ENCODE data around the gene FSCN2. TPM values are rescaled to one million over a fixed set of nuclear protein-coding genes. Genes with fewer than 3 reads are reported as not detected.

Gene FSCN2
- polyA plus RNA-seq, 1 of the 3 experiments (the other 2 are of a cell fraction), result 2.1 TPM

DNA sequence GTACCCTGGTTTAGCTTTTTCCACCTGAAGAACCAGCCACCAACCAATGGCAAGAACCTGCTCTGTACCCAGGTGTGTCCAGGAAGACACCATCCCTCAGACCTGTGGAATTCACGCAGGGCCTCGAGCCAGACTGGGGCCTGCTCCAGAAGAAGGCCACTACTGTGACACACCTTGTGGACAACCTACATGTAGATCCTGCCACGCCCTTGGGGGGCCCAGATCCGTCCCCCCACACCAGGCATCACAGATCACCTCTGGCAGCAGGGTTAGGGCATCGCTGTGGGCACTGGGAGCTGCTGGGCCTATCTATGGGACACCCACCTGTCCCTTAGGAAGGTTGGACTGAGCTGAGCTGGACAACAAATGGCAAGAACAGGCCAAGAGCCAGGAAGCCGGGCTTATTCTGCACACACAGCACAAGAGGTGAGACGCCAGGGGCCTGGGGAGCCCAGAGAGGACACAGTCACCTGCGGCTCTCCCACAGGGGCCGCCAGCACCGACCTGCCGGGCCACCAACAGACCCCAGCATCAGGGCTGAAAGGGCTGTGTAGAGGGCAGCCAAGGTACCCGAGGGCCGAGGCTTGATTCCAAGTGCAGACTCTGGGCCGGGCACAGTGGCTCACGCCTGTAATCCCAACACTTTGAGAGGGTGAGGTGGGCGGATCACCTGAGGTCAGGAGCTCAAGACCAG is 16.3 kb downstream of the FSCN2 start:
- Histone ChIP-seq H3K9me3 (no peaks in the 10 kb centered on the region), H3F3A (replicated peaks; ENCODE audit: insufficient read depth) (peaks cover 6% of the 10 kb centered on the region), H3K27me3 (ENCODE audit: insufficient read depth) (no peaks in the 10 kb centered on the region), H4K20me1 (ENCODE audit: insufficient read depth) (no peaks in the 10 kb centered on the region), H2AFZ (ENCODE audit: low read depth) (no peak overlapping the region), H3K27ac (ENCODE audit: low read depth in 2 of 2, low read length in 1 of 2) (no peak overlapping the region), H3K36me3 (replicated peaks in 1 of 2; ENCODE audit: control insufficient read depth in 1 of 2, insufficient read depth in 2 of 2, low read length in 1 of 2) (peaks cover 43 to 74% of the 10 kb centered on the region in 2 experiments), H3K9me2 (no peaks in the 10 kb centered on the region), H3K79me2 (ENCODE audit: insufficient read depth) (peaks cover 14% of the 10 kb centered on the region; the same call in 1 of the 2 replicates), H3K4me3 (ENCODE audit: low read depth in 2 of 2, low read length in 1 of 2) (no peak overlapping the region), H3K9ac (no peak overlapping the region), H3K4me1 (ENCODE audit: control insufficient read depth in 1 of 2, insufficient read depth in 2 of 2, low read depth in 1 of 2, low read length in 1 of 2) (peaks cover 0 to 4% of the 10 kb centered on the region in 2 experiments; a peak in 1 of 4 replicates), H3K4me2 (no peak overlapping the region)
- 94% methylated on average over 10 of the region's 16 CpGs for WGBS (ENCODE audit: low lambda C conversion rate)
- ChIA-PET CTCF (interaction anchor here (1.5 to 1.7 kb wide), 2 partner anchors 7 to 8 kb away, joined by 4 to 6 read pairs; no protein-coding TSS in a partner anchor), POLR2A (interaction anchor here (1.5 kb wide), 1 partner anchor 8 kb away, joined by 5 read pairs; the partner anchor contains the start of gene FAAP100)
- DNase-seq, result no peak
- TF ChIP-seq, protein P1, sequence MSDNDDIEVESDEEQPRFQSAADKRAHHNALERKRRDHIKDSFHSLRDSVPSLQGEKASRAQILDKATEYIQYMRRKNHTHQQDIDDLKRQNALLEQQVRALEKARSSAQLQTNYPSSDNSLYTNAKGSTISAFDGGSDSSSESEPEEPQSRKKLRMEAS (IDR thresholded peaks at IDR 0.05; ENCODE audit: low read depth), result no peak

DNA sequence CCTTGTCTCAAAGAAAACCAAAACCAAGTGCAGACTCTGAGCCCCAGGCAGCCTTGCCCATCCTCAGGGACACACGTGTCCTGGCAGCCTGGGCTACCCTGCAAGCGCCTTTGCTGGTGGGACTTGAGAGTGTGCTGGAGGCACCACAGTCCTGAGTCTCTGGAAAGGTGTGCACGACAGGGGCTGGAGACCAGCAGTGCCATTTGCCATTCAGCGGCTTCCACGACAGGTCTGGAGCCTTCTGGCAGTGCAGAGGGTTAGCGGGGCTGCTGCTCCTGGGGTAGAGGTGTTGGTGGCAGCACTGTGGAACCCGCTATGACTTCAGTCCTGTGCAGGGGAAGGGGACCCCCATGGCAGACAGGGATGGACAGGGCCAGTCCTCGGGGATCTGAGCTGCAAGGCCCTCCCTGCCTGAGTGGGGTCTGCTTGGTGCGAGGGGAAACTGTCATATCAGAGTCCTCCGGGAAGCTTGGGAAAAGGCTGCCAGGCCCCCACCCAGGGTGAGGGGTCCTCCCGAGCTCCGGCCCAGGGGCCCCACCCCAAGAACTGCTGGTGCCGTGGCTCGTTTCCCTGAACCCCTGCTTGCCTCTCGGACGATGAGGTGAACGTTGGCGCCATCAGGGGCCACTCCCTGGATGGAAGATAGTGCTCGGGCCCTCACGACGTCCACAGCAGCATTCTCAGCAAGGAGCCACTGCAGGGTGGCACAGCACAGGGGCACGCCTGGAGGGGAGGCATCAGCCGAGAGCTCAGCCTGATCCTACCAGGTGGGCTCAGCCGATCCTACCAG is 17.2 kb downstream of the FSCN2 start:
- Histone ChIP-seq H3K79me2 (ENCODE audit: insufficient read depth) (peaks cover 23% of the 10 kb centered on the region; the same call in 1 of the 2 replicates), H3K4me1 (ENCODE audit: control insufficient read depth in 1 of 2, insufficient read depth in 2 of 2, low read depth in 1 of 2, low read length in 1 of 2) (peaks cover 0 to 4% of the 10 kb centered on the region in 2 experiments; a peak in 1 of 4 replicates), H2AFZ (ENCODE audit: low read depth) (no peak overlapping the region), H3K9me2 (no peaks in the 10 kb centered on the region), H3K9ac (no peak overlapping the region), H3K27me3 (ENCODE audit: insufficient read depth) (no peaks in the 10 kb centered on the region), H3K4me2 (no peak overlapping the region), H3K4me3 (ENCODE audit: low read depth in 2 of 2, low read length in 1 of 2) (no peak overlapping the region), H3F3A (replicated peaks; ENCODE audit: insufficient read depth) (peaks cover 6% of the 10 kb centered on the region), H4K20me1 (ENCODE audit: insufficient read depth) (peaks cover 4% of the 10 kb centered on the region; the same call in 1 of the 2 replicates), H3K9me3 (no peaks in the 10 kb centered on the region), H3K36me3 (replicated peaks in 1 of 2; ENCODE audit: control insufficient read depth in 1 of 2, insufficient read depth in 2 of 2, low read length in 1 of 2) (peaks cover 47 to 73% of the 10 kb centered on the region in 2 experiments), H3K27ac (ENCODE audit: low read depth in 2 of 2, low read length in 1 of 2) (no peak overlapping the region)
- TF ChIP-seq POLR2AphosphoS5 (IDR thresholded peaks at IDR 0.05; ENCODE audit: low read depth, low read length), result no peak
- TF ChIP-seq TAF1 (IDR thresholded peaks at IDR 0.05; ENCODE audit: borderline replicate concordance, low read depth, low read length), result no peak
- TF ChIP-seq, protein P1 (IDR thresholded peaks at IDR 0.05; ENCODE audit: low read depth), result no peak
- TF ChIP-seq, protein P2, sequence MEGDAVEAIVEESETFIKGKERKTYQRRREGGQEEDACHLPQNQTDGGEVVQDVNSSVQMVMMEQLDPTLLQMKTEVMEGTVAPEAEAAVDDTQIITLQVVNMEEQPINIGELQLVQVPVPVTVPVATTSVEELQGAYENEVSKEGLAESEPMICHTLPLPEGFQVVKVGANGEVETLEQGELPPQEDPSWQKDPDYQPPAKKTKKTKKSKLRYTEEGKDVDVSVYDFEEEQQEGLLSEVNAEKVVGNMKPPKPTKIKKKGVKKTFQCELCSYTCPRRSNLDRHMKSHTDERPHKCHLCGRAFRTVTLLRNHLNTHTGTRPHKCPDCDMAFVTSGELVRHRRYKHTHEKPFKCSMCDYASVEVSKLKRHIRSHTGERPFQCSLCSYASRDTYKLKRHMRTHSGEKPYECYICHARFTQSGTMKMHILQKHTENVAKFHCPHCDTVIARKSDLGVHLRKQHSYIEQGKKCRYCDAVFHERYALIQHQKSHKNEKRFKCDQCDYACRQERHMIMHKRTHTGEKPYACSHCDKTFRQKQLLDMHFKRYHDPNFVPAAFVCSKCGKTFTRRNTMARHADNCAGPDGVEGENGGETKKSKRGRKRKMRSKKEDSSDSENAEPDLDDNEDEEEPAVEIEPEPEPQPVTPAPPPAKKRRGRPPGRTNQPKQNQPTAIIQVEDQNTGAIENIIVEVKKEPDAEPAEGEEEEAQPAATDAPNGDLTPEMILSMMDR (IDR thresholded peaks at IDR 0.05), result no peak
- no peak for TF ChIP-seq RAD21 (IDR thresholded peaks at IDR 0.05; ENCODE audit: low read length)
- TF ChIP-seq CHD2 (IDR thresholded peaks at IDR 0.05; ENCODE audit: low read length, partially characterized antibody), result no peak
- no peak for TF ChIP-seq SIN3A (IDR thresholded peaks at IDR 0.05; ENCODE audit: borderline replicate concordance, low read depth, low read length)
- no peak for TF ChIP-seq FOSL2 (IDR thresholded peaks at IDR 0.05; ENCODE audit: borderline replicate concordance, low read depth)
- TF ChIP-seq, protein P3, sequence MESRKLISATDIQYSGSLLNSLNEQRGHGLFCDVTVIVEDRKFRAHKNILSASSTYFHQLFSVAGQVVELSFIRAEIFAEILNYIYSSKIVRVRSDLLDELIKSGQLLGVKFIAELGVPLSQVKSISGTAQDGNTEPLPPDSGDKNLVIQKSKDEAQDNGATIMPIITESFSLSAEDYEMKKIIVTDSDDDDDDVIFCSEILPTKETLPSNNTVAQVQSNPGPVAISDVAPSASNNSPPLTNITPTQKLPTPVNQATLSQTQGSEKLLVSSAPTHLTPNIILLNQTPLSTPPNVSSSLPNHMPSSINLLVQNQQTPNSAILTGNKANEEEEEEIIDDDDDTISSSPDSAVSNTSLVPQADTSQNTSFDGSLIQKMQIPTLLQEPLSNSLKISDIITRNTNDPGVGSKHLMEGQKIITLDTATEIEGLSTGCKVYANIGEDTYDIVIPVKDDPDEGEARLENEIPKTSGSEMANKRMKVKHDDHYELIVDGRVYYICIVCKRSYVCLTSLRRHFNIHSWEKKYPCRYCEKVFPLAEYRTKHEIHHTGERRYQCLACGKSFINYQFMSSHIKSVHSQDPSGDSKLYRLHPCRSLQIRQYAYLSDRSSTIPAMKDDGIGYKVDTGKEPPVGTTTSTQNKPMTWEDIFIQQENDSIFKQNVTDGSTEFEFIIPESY (IDR thresholded peaks at IDR 0.05; ENCODE audit: borderline replicate concordance, low read depth), result no peak
- no peak for TF ChIP-seq YY1 (IDR thresholded peaks at IDR 0.05; ENCODE audit: low read depth)
- no peak for TF ChIP-seq NRF1 (IDR thresholded peaks at IDR 0.05; ENCODE audit: low read depth, low read length)
- TF ChIP-seq ELF1 (IDR thresholded peaks at IDR 0.05), result no peak
- no peak for TF ChIP-seq MEF2A (IDR thresholded peaks at IDR 0.05; ENCODE audit: borderline replicate concordance, low read depth)
- TF ChIP-seq EZH2phosphoT487 (IDR thresholded peaks at IDR 0.05; ENCODE audit: borderline replicate concordance, low read depth), result no peak
- no peak for TF ChIP-seq RCOR1 (IDR thresholded peaks at IDR 0.05; ENCODE audit: low read length)
- TF ChIP-seq RFX5 (IDR thresholded peaks at IDR 0.05; ENCODE audit: low read length), result no peak
- CTCF ChIA-PET, result interaction anchor here (1.1 to 1.7 kb wide), 4 partner anchors 7 to 292 kb away, joined by 3 to 8 read pairs (median 4); no protein-coding TSS in a partner anchor
- POLR2A ChIA-PET, result no interaction called here
- no peak for DNase-seq
- WGBS (ENCODE audit: low lambda C conversion rate), result 95% methylated on average over 17 of the region's 24 CpGs

Measured in SK-N-SH (cell line).